Sigmoid colon (tissue), 7 donors: Measurements from ENCODE around the gene YAP1. TPM values are rescaled to one million over a fixed set of nuclear protein-coding genes. Genes with fewer than 3 reads are reported as not detected.

Source experiments
- DNase-seq: peaks from one replicate; pipeline ENCODE4 v3.0.0-alpha.2; 2019
- H3K27ac ChIP-seq, 4 donors: fragments of 200-600 bp; sonication (generic); one replicate each; pipeline ENCODE4 v1.5.1; 2016 to 2019; ENCODE audit warnings: mild to moderate bottlenecking in 1 of 4
- H3K27me3 ChIP-seq, 3 donors: fragments of 200-600 bp; sonication (generic); one replicate each; pipeline ENCODE4 v1.5.1; 2019; ENCODE audit warnings: mild to moderate bottlenecking in 1 of 3
- H3K36me3 ChIP-seq, 4 donors: fragments of 200-600 bp; sonication (generic); one replicate each; pipeline ENCODE4 v1.5.1; 2016 to 2019
- H3K4me1 ChIP-seq, 4 donors: fragments of 200-600 bp; sonication (generic); one replicate each; pipeline ENCODE4 v1.5.1; 2017 to 2019
- H3K4me3 ChIP-seq, 4 donors: fragments of 200-600 bp; sonication (generic); one replicate each; pipeline ENCODE4 v1.5.1; 2017 to 2019; ENCODE audit warnings: mild to moderate bottlenecking in 2 of 4, moderate library complexity in 1 of 4
- H3K9me3 ChIP-seq, 4 donors: fragments of 200-600 bp in 3 of 4; sonication (generic) in 3 of 4; one replicate each; pipeline versions ENCODE4 v1.5.1 to v1.6.1; 2013 to 2019
- EP300 ChIP-seq, 4 donors: sonication (generic); formaldehyde crosslinking; IDR thresholded peaks; one replicate each; pipeline ENCODE4 v1.6.1; 2017; ENCODE audit warnings: antibody characterized with exemption in 4 of 4
- POLR2A ChIP-seq, 2 donors: fragments of 450-650 bp; IDR thresholded peaks; one replicate each; pipeline ENCODE4 v1.6.1; 2016; ENCODE audit warnings: antibody characterized with exemption in 2 of 2, mild to moderate bottlenecking in 2 of 2, moderate library complexity in 2 of 2
- POLR2AphosphoS5 ChIP-seq, 4 donors: sonication (generic); formaldehyde crosslinking; IDR thresholded peaks; one replicate each; pipeline ENCODE4 v1.6.1; 2017; ENCODE audit warnings: antibody characterized with exemption in 4 of 4
- WGBS, 2 donors: extraction: QIAGEN DNeasy Blood & Tissue Kit; methylation state at CpG; one replicate each; pipeline ENCODE4 v1.1.7; 2013; 5-methylcytosine and 5-hydroxymethylcytosine counted together
- intact Hi-C: fragments of 100-400 bp; cut with DNase I; formaldehyde crosslinking; loops from one replicate; pipeline ENCODE4 v1.15.1; 2023
- polyA plus RNA-seq, 3 donors: library from polyadenylated mRNA; stranded (reverse); fragments of 200-250 nt; gene quantifications; one replicate each; pipeline ENCODE4 v1.2.3, GENCODE V29; 2013
- total RNA-seq, 4 donors: library from RNA; depleted of rRNA; stranded (reverse); fragments of >200 nt; gene quantifications; one replicate each; pipeline ENCODE4 v1.1.0, GENCODE V29; 2016
- TF ChIP-seq, protein P1 (sequence below), 4 experiments: fragments of 450-650 bp in 3 of 4; fragments of 200-600 bp in 1 of 4; IDR thresholded peaks; one replicate each; pipeline ENCODE4 v1.5.1; 2016 to 2019; ENCODE audit warnings: antibody characterized with exemption in 4 of 4, mild to moderate bottlenecking in 3 of 4, moderate library complexity in 2 of 4
- donor health status: healthy with polysubstance abuse.
- donor health status: Bipolar disorder and iron deficiency.
- donor health status: healthy.

YAP1 gene
- total and polyA plus RNA-seq, 7 donors = 12.0 to 239 (median 159) TPM

DNA sequence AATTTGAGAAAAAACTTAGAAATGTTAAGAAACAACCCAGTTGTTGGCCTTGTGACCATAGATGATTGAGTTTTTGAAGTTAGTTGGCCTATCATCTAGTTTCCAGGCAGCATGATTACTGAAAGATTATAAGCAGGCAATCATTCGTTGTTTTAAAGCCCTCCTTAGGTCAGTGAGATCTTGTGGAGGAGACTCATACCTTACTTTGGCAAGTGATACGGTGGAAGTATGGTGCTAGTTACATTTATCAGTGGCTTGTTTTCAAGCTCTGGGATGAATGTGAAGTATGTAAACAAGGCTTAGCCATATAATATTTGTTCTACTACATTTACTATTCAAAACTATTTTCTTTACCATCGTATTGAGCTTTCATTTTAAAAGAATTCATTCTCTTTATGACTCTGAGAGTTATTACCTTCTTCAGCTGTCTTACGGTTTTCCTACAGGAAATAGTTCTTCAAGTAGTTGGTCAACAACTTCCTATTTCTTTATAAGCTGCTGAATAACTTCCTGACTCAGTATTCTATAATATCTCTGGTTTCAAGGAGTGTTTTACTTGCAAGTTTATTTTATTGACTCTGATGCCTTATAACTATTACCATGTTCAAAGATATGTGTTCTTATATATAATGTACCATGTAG lies 7.3 kb downstream of the YAP1 start:
- TF ChIP-seq POLR2A (IDR thresholded peaks at IDR 0.05) (no peak), POLR2AphosphoS5 (IDR thresholded peaks at IDR 0.05) (no peak), EP300 (IDR thresholded peaks at IDR 0.05) (no peak)
- TF ChIP-seq, protein P1, sequence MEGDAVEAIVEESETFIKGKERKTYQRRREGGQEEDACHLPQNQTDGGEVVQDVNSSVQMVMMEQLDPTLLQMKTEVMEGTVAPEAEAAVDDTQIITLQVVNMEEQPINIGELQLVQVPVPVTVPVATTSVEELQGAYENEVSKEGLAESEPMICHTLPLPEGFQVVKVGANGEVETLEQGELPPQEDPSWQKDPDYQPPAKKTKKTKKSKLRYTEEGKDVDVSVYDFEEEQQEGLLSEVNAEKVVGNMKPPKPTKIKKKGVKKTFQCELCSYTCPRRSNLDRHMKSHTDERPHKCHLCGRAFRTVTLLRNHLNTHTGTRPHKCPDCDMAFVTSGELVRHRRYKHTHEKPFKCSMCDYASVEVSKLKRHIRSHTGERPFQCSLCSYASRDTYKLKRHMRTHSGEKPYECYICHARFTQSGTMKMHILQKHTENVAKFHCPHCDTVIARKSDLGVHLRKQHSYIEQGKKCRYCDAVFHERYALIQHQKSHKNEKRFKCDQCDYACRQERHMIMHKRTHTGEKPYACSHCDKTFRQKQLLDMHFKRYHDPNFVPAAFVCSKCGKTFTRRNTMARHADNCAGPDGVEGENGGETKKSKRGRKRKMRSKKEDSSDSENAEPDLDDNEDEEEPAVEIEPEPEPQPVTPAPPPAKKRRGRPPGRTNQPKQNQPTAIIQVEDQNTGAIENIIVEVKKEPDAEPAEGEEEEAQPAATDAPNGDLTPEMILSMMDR (IDR thresholded peaks at IDR 0.05) = no peak
- no peak overlapping the region for H3K27ac ChIP-seq
- DNase-seq = no peak
- H3K9me3 ChIP-seq = no peaks in the 10 kb centered on the region
- peaks cover 0 to 11% (median 0%) of the 10 kb centered on the region in 4 donors for H3K36me3 ChIP-seq
- H3K27me3 ChIP-seq = no peaks in the 10 kb centered on the region
- 7 to 22% methylated on average over 4 of the region's 4 CpGs for WGBS, 2 donors
- no peak overlapping the region for H3K4me3 ChIP-seq
- H3K4me1 ChIP-seq = peaks cover 0 to 85% (median 54%) of the 10 kb centered on the region in 4 donors
- intact Hi-C loops = no loop called here

DNA sequence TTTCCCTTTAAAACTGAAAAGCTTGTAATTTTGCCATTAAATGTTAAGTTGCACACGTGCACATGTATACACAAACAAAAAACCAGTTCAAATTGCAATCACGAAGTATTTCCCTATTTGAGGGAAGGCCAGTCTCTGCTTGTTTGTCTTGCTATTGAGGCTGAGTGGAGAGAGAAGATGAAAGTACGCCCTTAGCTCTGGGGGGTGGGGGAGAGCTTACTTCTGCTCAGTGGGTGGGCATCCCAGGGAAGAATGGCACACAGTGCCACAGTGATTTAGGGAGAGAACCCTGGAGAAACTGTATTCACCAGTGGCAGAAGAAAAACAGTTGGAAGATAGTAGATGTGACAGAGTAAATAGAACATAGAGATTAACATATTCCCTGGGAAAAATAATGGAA lies 8.7 kb downstream of the YAP1 start:
- H3K4me3 ChIP-seq = no peak overlapping the region
- H3K9me3 ChIP-seq = no peaks in the 10 kb centered on the region
- peaks cover 0 to 71% (median 46%) of the 10 kb centered on the region in 4 donors for H3K4me1 ChIP-seq
- intact Hi-C loops = no loop called here
- H3K27ac ChIP-seq = no peak overlapping the region
- peaks cover 0 to 11% (median 0%) of the 10 kb centered on the region in 4 donors for H3K36me3 ChIP-seq
- 12 to 24% methylated on average over 3 of the region's 3 CpGs for WGBS, 2 donors
- TF ChIP-seq, protein P1 (IDR thresholded peaks at IDR 0.05) = no peak
- TF ChIP-seq POLR2AphosphoS5 (IDR thresholded peaks at IDR 0.05) (no peak), EP300 (IDR thresholded peaks at IDR 0.05) (no peak), POLR2A (IDR thresholded peaks at IDR 0.05) (no peak)
- no peak for DNase-seq
- no peaks in the 10 kb centered on the region for H3K27me3 ChIP-seq

DNA sequence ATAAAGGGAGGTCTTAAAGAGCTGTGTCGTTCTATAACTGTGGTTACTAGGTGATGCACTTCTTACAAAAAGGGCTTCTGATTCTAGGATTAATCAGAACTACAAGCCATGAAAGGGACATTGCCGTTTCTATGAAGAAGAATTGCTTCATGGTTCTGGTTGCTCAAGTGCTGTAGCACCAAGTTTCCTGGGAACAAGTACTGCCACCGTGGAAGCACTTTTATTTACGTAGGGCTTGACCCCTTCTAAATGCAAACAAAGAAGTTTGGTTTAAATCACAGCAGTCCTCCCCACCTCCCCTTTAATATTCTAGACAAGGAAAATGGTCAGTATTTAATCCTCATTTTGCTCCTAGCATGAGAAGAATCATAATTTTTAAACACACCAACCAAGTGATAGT lies 9.8 kb downstream of the YAP1 start:
- no peak for TF ChIP-seq EP300 (IDR thresholded peaks at IDR 0.05)
- peaks cover 0 to 2% (median 0%) of the 10 kb centered on the region in 4 donors for H3K36me3 ChIP-seq
- peaks cover 0 to 61% (median 40%) of the 10 kb centered on the region in 4 donors for H3K4me1 ChIP-seq
- no peak overlapping the region for H3K4me3 ChIP-seq
- H3K27ac ChIP-seq = no peak overlapping the region
- intact Hi-C loops = no loop called here
- WGBS, 2 donors = 29 to 32% methylated on average over 4 of the region's 4 CpGs
- DNase-seq = no peak
- H3K27me3 ChIP-seq = no peaks in the 10 kb centered on the region
- no peaks in the 10 kb centered on the region for H3K9me3 ChIP-seq

DNA sequence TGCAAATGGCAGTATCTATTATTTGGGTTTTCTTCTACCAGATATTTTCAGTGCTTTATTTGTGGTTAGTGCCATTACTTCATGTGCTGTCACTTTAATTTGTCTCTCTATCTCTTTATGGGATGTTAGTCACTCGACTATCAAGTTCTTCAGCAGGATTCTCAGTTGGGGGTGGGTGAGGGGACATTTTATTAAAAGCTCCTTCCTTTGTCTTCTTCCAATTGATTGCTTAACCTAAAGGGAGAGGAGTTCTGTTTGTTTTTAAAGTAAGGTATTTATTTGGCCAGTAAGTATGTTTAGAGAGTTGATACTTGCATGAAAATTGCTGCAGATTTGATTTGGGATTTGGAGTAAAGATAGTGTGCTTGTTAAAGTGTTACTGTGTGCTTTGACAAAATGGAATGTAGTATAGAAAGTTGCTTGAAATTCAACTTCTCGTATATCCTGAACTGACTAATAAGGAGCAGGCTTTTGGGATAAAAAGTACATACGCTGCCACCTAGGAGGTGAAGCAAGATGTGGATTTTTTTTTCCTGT lies 10.3 kb downstream of the YAP1 start:
- TF ChIP-seq, protein P1 (IDR thresholded peaks at IDR 0.05) = no peak
- no peak for TF ChIP-seq EP300 (IDR thresholded peaks at IDR 0.05)
- TF ChIP-seq POLR2AphosphoS5 (IDR thresholded peaks at IDR 0.05) = no peak
- TF ChIP-seq POLR2A (IDR thresholded peaks at IDR 0.05) = no peak
- Histone ChIP-seq H3K27ac (no peak overlapping the region), H3K27me3 (no peaks in the 10 kb centered on the region), H3K4me3 (no peak overlapping the region), H3K4me1 (peaks cover 0 to 56% (median 38%) of the 10 kb centered on the region in 4 donors), H3K36me3 (no peaks in the 10 kb centered on the region), H3K9me3 (no peaks in the 10 kb centered on the region)
- 52 to 58% methylated on average over 3 of the region's 3 CpGs for WGBS, 2 donors
- intact Hi-C loops = no loop called here
- DNase-seq = no peak

DNA sequence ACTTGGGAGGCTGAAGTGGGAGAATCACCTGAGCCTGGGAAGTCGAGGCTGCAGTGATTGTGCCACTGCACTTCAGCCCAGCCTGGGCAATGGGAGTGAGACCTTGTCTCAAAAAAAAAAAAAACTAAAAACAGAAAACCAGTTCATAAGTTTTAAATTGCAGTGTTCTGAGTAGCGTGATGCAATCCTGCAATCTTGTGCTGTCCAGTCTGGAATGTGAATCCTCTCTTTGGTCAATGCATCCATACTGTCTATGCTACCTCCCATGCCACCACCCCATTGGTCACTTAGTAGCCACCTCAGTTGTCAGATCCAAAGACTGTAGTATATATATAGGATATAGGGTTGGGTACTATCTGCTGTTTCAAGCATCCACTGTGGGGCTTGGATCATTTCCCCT lies 11.1 kb downstream of the YAP1 start:
- H3K4me1 ChIP-seq = peaks cover 0 to 47% (median 30%) of the 10 kb centered on the region in 4 donors
- no peaks in the 10 kb centered on the region for H3K27me3 ChIP-seq
- no peak for DNase-seq
- no peak overlapping the region for H3K4me3 ChIP-seq
- intact Hi-C loops = no loop called here
- no peaks in the 10 kb centered on the region for H3K36me3 ChIP-seq
- no peak overlapping the region for H3K27ac ChIP-seq
- 87 to 88% methylated on average over 2 of the region's 2 CpGs for WGBS, 2 donors
- TF ChIP-seq POLR2AphosphoS5 (IDR thresholded peaks at IDR 0.05) = no peak
- TF ChIP-seq, protein P1 (IDR thresholded peaks at IDR 0.05) = no peak
- no peaks in the 10 kb centered on the region for H3K9me3 ChIP-seq
